ENCODE results near the gene PHF19. TPM values are rescaled to one million over a fixed set of nuclear protein-coding genes. Genes with fewer than 3 reads are reported as not detected.

PHF19 gene
- total RNA-seq, 6 donors from 2014 or later, result 8.0 to 42.4 (median 19.2) TPM

Other genes with a start within 250 kb of the PHF19 start
- gene MEGF9, start 162.7 kb downstream of the PHF19 start, total RNA-seq, result 100 to 1,000 TPM in 1 of 6 donors, 10 to 100 TPM in 5; 30.4 to 130 (median 71.0) TPM
- 100 to 1,000 TPM in 1 of 6 donors, 10 to 100 TPM in 5; 42.2 to 149 (median 79.7) TPM for gene FBXW2, start 83.8 kb downstream of the PHF19 start, total RNA-seq
- gene PSMD5, start 34.3 kb downstream of the PHF19 start, total RNA-seq, result 10 to 100 TPM; 11.4 to 56.8 (median 40.1) TPM
- gene TRAF1, start 49.6 kb upstream of the PHF19 start, total RNA-seq, result 10 to 100 TPM in 2 of 6 donors, 1 to 10 TPM in 4; 2.9 to 29.3 (median 6.6) TPM
- 10 to 100 TPM in 5 of 6 donors, 1 to 10 TPM in 1; 7.1 to 18.9 (median 16.8) TPM for gene C5, start 173.1 kb upstream of the PHF19 start, total RNA-seq
- gene CNTRL, start 197.8 kb upstream of the PHF19 start, total RNA-seq, result 10 to 100 TPM; 16.1 to 52.4 (median 20.4) TPM